NCI-H2196 treated with DMSO at 0.1 percent for 48 hours (cell line): ENCODE results near the gene OCLN.
"Not testable (repeated sequence)": the region's sequence is repeated elsewhere in the genome, so short reads cannot be mapped to it uniquely, and the experiment has no call there.

ENCODE experiments used
- DNase-seq: peaks from one replicate; lab custom pipeline; 2025; ENCODE audit not compliant: unreplicated experiment; lab: John Stamatoyannopoulos, UW

The OCLN gene, protein sequence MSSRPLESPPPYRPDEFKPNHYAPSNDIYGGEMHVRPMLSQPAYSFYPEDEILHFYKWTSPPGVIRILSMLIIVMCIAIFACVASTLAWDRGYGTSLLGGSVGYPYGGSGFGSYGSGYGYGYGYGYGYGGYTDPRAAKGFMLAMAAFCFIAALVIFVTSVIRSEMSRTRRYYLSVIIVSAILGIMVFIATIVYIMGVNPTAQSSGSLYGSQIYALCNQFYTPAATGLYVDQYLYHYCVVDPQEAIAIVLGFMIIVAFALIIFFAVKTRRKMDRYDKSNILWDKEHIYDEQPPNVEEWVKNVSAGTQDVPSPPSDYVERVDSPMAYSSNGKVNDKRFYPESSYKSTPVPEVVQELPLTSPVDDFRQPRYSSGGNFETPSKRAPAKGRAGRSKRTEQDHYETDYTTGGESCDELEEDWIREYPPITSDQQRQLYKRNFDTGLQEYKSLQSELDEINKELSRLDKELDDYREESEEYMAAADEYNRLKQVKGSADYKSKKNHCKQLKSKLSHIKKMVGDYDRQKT

DNA sequence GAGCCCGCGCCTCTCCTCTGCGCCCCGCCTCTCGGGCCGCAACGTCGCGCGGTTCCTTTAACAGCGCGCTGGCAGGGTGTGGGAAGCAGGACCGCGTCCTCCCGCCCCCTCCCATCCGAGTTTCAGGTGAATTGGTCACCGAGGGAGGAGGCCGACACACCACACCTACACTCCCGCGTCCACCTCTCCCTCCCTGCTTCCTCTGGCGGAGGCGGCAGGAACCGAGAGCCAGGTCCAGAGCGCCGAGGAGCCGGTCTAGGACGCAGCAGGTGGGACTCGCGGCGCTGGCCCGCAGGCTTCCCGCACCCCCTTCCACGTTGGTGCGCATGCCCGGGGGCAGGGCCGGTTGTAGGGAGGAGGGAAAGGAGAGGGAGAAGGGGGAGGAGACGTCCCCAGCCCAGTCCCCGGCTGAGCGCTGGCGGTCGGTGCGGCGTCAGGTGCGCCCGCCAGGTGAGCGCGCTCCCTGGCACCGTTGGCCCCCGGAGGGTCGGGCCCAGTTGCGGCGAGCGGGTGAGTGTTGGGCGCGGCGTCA is at the start of gene OCLN:
Gene OCLN, plus strand, starts transcription at position 400 of the 532 bp plus-strand sequence. CDS start 11,455 bp downstream, outside the sequence.
- DNase-seq = peak; percentile 58

DNA sequence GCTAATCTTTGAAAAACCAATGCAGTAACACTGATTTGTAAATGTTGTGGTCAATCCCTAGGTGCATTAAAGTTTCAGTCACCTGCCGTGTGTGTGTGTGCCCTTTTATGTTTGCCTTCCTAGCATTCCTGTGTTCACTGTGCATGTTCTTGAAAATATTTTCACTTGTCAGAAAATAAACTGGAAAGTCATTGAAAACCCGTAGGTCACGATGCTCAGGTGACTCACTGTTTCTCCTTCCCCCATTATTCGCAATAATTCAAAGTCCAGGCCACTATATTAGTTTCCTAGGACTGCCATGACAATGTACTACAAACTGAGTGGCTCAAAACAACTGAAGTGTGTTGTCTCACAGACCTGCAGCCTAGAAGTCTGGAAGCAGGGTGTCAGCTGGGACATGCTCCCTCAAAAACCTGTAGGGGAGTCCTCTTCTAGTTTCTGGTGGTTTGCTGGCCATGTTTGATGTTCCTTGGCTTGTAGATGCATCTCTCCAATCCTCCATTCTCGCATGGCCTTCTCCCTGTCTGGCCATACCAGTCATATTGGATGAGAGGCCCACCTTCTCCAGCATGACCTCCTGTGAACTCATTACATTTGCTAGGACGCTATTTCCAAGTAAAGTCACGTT is 48.3 kb upstream of the OCLN start:
- DNase-seq = no peak

DNA sequence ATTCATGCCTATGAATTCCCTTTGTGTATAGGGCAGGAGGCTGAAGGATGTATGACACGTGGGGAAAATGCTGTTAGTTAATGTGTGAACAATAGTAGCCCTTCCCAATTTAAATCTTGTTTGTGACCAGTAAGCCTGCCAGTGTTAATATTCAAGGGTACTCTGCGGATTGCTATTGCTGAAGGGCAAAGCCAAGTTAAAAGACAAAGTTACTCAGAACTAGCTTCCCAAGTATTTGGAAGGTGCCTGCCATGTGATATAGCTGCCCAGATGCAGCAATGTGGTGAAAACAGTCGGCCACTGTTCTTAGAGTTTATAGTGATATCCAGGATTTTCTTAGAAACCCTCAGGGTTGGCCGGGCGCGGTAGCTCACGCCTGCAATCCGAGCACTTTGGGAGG is 43.1 kb upstream of the OCLN start:
- DNase-seq = no peak

DNA sequence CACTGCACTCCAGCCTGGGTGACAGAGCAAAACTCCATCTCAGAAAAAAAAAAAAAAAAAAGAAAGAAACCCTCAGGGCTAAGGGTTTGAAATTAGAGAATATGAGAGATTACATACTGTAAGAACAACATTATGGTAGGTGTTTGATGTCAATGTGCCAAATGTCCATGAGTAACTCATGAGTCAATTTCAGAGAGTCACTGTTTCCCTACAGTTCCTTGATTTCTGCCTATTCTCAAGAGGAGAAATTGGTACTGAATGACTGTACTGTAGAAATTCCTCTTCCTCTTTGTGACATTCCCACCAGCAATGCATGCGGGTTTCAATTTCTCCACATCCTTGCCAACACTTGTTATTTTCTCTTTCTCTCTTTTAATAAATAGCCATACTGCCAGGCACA is 42.5 kb upstream of the OCLN start:
- DNase-seq = no peak

DNA sequence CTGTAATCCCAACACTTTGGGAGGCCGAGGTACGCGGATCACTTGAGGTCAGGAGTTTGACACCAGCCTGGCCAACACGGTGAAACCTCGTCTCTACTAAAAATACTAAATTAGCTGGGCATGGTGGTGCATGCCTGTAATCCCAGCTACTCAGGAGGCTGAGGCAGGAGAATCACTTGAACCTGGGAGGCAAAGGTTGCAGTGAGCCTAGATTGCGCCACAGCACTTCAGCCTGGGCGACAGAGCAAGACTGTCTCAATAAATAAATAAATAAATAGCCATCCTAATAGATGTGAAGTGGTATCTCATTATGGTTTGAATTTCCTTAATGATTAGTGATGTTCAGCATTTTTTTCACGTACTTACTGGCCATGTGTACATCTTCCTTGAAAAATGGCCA is 42.1 kb upstream of the OCLN start:
- not testable (repeated sequence) for DNase-seq

DNA sequence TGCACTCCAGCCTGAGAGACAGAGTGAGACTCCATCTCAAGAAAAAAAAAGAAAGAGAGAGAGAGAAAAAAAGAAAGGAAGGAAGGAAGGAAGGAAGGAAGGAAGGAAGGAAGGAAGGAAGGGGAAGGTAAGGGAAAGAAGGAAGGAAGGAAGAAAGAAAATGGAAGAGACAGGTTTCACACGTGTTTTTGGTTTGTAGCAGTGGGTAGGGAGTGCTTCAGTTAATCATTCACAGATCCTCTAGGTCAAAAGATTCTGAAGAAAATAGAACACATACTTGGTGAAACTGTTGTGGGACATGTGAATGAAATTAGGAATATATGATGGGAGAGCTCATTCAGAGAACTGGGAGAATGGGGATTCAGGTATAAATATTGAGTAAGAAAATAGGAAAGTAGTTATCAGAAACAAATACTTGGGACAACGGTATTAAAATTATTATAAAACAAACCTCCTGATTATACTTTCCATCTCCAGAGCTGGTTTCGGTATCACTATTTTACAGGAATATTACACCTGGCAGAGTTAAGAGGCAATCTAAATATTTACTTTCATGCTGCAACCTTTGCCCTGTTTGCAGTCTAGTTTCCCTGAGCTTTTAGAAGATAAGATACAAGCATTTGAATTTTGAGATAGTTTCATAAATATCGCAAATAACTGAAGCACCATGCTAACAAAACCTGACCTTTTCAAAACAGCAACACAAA is 40.5 kb upstream of the OCLN start:
- peak; percentile 4 for DNase-seq

DNA sequence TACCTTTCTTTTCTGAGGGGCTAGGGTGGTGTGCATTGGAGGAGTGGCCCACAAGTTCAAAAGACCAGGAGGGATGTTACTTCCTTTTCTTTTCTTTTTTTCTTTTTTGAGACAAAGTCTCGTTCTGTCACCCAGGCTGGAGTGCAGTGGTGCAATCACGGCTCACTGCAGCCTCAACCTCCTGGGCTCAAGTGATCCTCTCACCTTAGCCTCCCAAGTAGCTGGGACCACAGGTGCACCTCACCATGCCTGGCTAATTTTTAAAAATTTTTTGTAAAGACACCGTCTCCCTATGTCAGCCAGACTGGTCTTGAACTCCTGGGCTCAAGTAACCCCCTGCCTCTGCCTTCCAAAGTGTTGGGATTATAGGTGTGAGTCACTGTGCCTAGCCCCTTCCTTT is 39.1 kb upstream of the OCLN start:
- not testable (repeated sequence) for DNase-seq

DNA sequence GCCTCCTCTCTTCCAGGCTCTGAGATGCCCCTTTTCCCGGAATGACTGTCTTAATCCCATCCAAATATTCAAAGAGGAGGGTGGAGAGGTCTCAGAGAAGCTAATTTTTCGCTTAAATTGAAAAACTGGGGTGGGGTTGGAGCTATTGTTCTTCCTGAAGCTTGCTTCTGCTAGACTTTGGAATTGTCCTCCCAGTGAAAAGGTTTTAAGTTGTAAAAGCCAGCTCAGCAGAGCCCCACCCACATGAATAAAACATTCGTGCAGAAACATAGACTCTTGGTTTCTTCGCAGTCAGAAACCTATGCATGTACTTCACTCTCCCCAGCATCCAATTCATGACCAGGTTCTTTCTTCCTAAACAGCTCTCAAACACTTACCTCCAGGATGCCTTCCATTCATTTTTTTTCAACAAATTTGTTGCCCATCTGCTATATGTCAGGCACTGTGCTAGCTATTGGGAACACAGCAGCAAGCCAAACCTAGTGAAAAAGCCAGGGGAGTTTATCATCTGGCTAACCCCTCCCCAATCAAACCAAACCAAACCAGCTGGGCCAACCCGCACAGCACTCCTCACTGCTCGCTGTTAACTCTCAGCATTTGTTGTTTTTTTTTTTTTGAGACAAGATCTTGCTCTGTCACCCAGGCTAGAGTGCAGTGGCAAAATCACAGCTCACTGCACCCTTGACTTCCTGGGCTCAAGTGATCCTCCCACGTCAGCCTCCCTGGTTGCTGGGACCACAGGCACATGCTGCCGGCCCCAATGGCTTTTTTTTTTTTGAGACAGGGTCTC is 37.9 kb upstream of the OCLN start:
- DNase-seq = no peak

DNA sequence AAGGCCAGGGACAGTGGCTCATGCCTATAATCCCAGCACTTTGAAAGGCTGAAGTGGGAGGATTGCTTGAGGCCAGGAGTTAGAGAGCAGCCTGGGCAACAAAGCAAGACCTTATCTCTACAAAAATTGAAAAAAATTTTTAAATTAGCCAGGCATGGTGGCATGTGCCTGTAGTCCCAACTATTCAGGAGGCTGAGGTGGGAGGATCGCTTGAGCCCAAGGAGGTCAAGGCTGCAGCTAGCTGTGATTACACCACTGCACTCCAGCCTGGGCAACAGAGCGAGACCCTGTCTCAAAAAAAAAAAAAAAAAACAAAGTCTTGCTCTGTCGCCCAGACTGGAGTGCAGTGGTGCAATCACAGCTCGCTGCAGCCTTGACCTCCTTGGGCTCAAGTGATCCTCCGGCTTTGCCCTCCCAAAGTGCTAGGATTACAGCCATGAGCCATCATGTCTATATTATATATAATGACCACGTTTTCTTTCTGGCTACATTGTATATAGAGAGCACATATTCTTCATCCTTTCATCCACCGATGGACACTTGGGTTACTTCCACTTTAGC is 37.1 kb upstream of the OCLN start:
- DNase-seq = not testable (repeated sequence)

DNA sequence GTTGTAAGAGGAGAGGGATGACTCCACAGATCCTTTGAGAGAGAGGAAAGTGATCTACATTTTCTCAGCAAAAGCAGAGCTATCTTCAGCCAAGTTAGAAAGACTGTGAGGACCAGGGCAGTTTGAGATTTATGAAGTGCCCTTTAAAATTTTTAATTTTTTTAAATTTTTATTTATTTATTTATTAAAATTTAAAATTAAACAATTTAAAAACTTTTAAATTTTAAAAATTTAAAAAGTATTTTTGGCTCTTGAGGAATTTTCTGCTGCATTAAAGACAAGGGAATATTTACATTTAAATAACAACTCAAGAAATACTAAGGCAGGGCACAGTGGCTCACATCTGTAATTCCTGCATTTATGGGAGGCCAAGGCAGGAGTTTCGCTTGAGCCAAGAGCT is 30.4 kb upstream of the OCLN start:
- no peak for DNase-seq

DNA sequence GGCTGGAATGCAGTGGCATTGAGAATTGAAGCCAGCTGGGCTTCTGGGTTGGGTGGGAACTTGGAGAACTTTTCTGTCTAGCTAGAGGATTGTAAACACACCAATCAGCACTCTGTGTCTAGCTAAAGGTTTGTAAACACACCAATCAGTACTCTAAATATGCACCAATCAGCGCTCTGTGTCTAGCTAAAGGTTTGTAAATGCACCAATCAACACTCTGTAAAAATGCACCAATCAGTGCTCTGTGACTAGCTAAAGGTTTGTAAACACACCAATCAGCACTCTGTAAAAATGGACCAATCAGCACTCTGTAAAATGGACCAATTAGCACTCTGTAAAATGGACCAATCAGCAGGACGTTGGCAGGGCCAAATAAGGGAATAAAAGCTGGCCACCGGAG is 26.2 kb upstream of the OCLN start:
- not testable (repeated sequence) for DNase-seq

DNA sequence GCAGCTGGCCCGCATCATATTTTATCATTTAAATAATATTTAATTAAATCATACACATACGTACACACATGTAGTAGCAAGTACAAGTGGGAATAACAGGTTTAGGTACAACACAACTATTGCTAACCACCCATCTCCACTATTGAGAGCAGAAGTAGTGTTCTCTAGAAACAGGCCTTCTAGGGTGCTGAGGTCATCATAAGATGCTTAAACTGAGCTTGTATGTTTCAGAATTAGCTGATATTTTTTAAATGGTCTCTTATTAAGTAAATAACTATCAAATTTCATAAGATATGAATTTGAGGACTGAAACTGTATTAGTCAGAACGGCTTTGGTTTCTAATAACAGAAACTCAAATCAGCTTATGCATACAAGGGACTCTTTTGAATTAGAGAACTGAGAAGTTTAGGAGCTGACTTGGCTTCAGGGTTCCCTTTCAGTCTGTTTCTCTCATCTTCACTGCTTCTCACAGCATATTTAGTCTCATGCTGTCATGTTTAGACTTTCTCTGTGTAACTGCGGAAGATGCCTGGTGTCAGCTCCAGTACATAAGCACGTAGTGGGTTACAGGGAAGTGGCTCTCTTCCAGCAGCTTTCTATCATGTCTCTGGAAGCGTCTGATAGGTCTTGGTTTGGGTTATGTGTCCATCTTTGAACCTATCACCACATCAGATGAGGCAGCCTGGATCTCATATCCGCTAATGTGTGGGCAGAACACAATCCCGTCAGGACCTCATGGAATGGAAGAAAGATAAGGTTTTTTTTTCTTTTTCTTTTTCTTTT is 25.0 kb upstream of the OCLN start:
- DNase-seq = no peak

DNA sequence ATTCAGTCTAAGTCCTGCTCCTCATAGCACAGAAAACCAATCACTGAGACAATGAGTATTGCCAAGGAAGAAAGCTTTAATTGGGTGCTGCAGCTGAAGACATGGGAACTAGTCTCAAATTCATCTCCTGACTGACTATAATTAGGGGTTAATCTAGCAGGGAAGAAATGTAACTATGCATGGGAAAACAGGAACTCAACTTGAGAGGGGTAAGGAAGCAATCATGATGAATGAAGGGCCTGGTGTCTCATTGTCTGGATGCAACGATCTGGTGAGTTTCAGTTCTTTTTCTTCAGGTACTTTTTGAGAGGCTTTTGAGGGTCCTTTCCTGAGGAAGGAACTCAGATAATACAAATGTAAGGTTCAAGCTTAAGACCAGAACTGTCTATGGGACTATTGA is 24.0 kb upstream of the OCLN start:
- no peak for DNase-seq

DNA sequence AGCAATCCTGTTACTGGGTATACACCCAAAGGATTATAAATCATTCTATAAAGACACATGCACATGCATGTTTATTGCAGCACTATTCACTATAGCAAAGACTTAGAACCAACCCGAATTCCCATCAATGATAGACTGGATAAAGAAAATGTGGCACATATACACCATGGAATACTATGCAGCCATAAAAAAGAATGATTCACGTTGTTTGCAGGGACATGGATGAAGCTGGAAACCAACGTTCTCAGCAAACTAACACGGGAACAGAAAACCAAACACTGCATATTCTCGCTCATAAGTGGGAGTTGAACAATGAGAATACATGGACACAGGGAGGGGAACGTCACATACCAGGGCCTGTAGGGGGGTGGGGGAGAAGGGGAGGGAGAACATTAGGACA is 21.1 kb upstream of the OCLN start:
- DNase-seq = not testable (repeated sequence)

DNA sequence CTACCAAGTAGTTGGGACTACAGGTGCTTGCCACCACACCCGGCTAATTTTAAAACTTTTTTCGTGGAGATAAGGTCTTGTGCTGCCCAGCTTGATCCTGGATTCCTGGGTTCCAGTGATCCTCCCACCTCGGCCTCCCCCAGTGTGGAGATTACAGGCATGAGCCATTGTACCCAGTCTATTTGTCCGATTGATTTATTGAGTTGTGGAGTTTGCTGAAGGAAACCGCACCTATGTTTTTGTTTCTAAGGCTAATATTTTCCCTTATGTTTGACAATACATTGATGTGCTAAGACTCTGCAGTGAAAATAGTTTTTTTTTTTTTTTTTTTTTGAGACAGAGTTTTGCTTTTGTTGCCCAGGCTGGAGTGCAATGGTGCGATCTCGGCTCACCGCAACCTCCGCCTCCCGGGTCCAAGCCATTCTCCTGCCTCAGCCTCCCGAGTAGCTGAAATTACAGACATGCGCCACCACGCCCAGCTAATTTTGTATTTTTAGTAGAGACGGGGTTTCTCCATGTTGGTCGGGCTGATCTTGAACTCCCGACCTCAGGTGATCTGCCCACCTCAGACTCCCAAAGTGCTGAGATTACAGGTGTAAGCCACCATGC is 20.0 kb upstream of the OCLN start:
- DNase-seq = not testable (repeated sequence)

DNA sequence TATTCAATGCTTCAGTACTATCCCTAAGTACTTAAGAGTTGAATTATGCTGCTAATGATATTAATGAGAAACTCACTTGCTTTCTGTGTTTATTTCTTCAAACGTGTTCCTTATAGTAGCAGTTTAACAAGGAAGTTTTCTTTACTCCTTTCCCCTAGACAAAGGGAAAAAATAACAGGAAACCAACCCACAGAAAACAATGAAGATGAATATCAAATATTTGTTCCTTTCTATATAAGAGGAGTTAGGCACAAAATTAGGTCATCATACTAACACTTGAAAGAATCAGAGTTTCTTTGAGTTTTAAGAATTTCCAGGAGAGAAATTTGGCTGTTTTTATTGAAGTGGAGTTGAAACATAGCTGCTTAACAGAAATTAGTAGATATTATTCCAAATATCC is 15.4 kb upstream of the OCLN start:
- DNase-seq = no peak

DNA sequence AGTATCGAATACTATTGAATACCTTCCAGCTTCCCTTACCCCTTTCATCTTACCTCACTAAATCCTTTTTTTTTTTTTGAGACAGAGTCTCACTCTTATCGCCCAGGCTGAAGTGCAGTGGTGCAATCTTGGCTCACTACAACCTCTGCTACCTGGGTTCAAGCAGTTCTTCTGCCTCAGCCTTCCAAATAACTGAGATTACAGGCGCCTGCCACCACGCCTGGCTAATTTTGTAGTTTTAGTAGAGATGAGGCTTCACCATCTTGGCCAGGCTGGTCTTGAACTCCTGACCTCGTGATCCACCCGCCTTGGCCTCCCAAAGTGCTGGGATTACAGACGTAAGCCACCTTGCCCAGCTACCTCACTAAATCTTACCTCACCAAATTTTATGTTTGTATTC is 14.3 kb upstream of the OCLN start:
- not testable (repeated sequence) for DNase-seq

DNA sequence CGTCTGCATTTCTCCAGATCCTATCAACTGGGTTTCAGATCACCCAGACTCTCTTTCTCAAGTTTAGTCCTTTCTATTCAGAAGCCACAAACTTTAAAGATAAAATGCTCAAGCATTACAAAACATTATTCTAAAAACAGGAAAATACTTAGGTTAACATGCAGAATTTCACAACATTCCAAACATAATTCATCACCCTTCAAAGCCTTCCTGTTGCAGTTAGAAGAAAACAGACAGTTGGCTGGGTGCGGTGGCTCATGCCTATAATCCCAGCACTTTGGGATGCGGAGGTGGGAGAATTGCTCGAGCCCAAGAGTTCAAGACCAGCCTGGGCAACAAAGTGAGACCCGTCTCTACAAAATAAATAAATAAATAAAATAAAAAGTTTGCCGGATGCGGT is 7.7 kb upstream of the OCLN start:
- DNase-seq = no peak

DNA sequence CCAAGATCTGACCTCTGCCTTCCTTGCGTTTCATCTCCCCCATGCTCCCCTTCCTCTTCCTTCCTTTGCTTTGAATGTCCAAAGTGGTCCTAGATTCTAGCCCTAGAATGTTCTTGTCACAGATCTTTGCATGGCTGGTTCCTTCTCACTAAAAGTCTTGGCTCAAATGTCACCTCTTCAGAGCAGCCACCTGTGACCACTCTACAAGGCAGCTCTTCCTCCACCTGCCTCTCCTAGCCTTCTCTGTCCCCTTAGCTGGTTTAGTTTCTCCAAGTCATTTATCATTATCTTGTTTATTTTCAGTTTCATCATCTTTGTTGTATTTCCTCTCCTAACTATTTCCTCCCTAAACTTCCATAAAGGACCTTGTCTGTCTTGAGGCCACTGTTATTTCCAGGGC is 7.1 kb upstream of the OCLN start:
- DNase-seq = no peak
